Heart right ventricle (tissue), 16 donors: Measurements from ENCODE around the gene GPR22. TPM values are rescaled to one million over a fixed set of nuclear protein-coding genes. Genes with fewer than 3 reads are reported as not detected.

Source experiments
- ATAC-seq, 8 donors: fragments of 200-7000 bp; cut with Tn5 transposase; one replicate each; pipeline ENCODE4 v1.9.1; 2020; ENCODE audit warnings: mild to moderate bottlenecking in 8 of 8, moderate library complexity in 8 of 8, moderate number of reproducible peaks in 1 of 8
- DNase-seq, 2 donors: peaks; one replicate each; pipeline ENCODE4 v3.0.0-alpha.2; 2020
- H3K27ac ChIP-seq, 10 donors: fragments of 200-600 bp; sonication (generic) in 2 of 10; one replicate each; pipeline versions ENCODE4 v1.5.0 to v1.8.0; 2020 to 2022; ENCODE audit warnings: mild to moderate bottlenecking in 3 of 10
- H3K27me3 ChIP-seq, 7 donors: fragments of 200-600 bp; one replicate each; pipeline ENCODE4 v1.8.0; 2021 to 2022; ENCODE audit warnings: mild to moderate bottlenecking in 2 of 7
- H3K36me3 ChIP-seq, 9 donors: fragments of 200-600 bp; sonication (generic) in 1 of 9; one replicate each; pipeline versions ENCODE4 v1.5.0 to v1.8.0; 2020 to 2022; ENCODE audit warnings: mild to moderate bottlenecking in 2 of 9
- H3K4me1 ChIP-seq, 9 donors: fragments of 200-600 bp; sonication (generic) in 1 of 9; one replicate each; pipeline versions ENCODE4 v1.5.0 to v1.8.0; 2020 to 2022; ENCODE audit warnings: mild to moderate bottlenecking in 4 of 9
- H3K4me3 ChIP-seq, 10 donors: fragments of 200-600 bp; sonication (generic) in 2 of 10; one replicate each; pipeline versions ENCODE4 v1.5.0 to v1.8.0; 2020 to 2022; ENCODE audit warnings: mild to moderate bottlenecking in 7 of 10, moderate library complexity in 2 of 10
- H3K9me3 ChIP-seq, 11 donors: fragments of 200-600 bp in 10 of 11; sonication (generic) in 2 of 11; one replicate each; pipeline versions ENCODE4 v1.5.0 to v1.8.0; 2013 to 2022; ENCODE audit warnings: mild to moderate bottlenecking in 2 of 11, control low read depth in 1 of 11, moderate library complexity in 1 of 11
- CTCF ChIP-seq, 9 donors: fragments of 200-600 bp; sonication (generic) in 2 of 9; IDR thresholded peaks; one replicate each; pipeline versions ENCODE4 v1.5.0 to v1.8.0; 2021 to 2022; ENCODE audit warnings: antibody characterized with exemption in 9 of 9, mild to moderate bottlenecking in 5 of 9, moderate library complexity in 1 of 9
- WGBS, 2 donors: extraction: QIAGEN DNeasy Blood & Tissue Kit; methylation state at CpG; one replicate each; pipeline ENCODE4 v1.1.7; 2013; ENCODE audit warnings: inconsistent platforms in 1 of 2; 5-methylcytosine and 5-hydroxymethylcytosine counted together
- intact Hi-C, 10 donors: fragments of 100-400 bp; cut with DNase I; formaldehyde crosslinking; loops; one replicate each; pipeline versions ENCODE4 v1.11.1 to v1.14.2; 2022
- long read RNA-seq, 3 donors: library from polyadenylated mRNA; unstranded; transcript quantifications; one replicate each; pipeline ENCODE4 v2.0.0, GENCODE V29; 2020 to 2021
- polyA plus RNA-seq, 2 donors: library from polyadenylated mRNA; stranded (reverse); fragments of 200-250 nt; gene quantifications; one replicate each; pipeline ENCODE4 v1.2.3, GENCODE V29; 2013
- total RNA-seq, 10 donors: library from RNA; stranded (reverse); fragmentation: NEBNext Ultra II Directional in 3 of 10; extraction: Animal tissue kit (Norgen Biotek cat#: 25700) in 3 of 10; gene quantifications; one replicate each; pipeline versions ENCODE4 v1.2.1 to v1.2.4, GENCODE V29; 2021 to 2023
- donor health status: Arrhythmogenic right ventricular cardiomyopathy.
- donor health status: ischemic (EF 13 %, LVEDD 7.1; RV severe dilation, severe dysfunction).
- donor health status: healthy with polysubstance abuse.
- donor health status: DM: no; HTN: yes; CAD: no.
- donor health status: DM: no; HTN: no; CAD: no.
- donor health status: ischemic (EF 25% LVEDD 6.9; RV normal size, moderate dysfunction).
- donor health status: ischemic (EF 25% LVEDD 5.7; RV mildly dilated, moderate dysfunction).
- donor health status: healthy.
- donor health status: DM: yes; HTN: yes; CAD: no.
- donor health status: Ischemic cardiomyopathy.
- donor health status: ischemic (EF 35%, LVEDD 5.7; RV mildly dilated, moderate dysfunction).
- donor health status: nonischemic (EF 11% LVEDD 7.7; RV severe dilation, severe dysfunction).
- donor health status: DM: yes; HTN: yes; CAD: no.
- donor health status: PGD.
- donor health status: ischemic (EF 29% LVEDD 5.4; RV normal size, mild dysfunction).
- donor health status: nonischemic (EF 23%, LVEDD 6.1; RV moderate dilation, normal function).

GPR22 gene
- 10 to 100 TPM; 20.0 to 61.9 (median 36.4) TPM for total RNA-seq
- polyA plus RNA-seq, result 10 to 100 TPM in 1 of 2 donors, 1 to 10 TPM in 1; 6.1 to 11.4 TPM
- long read RNA-seq, donor 1, transcript GPR22-201 (3 exons, 2,942 nt), result minor isoform, 10 of 25 reads
- long read RNA-seq, donor 1, transcript GPR22-203 (2 exons, 1,845 nt), result major isoform, 11 of 25 reads
- long read RNA-seq, donor 1, partial matches to known transcripts, result 1 of 25 reads
- long read RNA-seq, donor 1, other reads (novel, unspliced or antisense), result 3 of 25 reads
- long read RNA-seq, donor 2, transcript GPR22-201 (3 exons, 2,942 nt), result major isoform, 8 of 14 reads
- long read RNA-seq, donor 2, transcript GPR22-203 (2 exons, 1,845 nt), result minor isoform, 5 of 14 reads
- long read RNA-seq, donor 2, partial matches to known transcripts, result 0 of 14 reads
- long read RNA-seq, donor 2, other reads (novel, unspliced or antisense), result 0 of 14 reads
- long read RNA-seq, donor 3, transcript GPR22-203 (2 exons, 1,845 nt), result minor isoform, 5 of 27 reads
- long read RNA-seq, donor 3, transcript GPR22-201 (3 exons, 2,942 nt), result major isoform, 7 of 27 reads
- long read RNA-seq, donor 3, partial matches to known transcripts, result 2 of 27 reads
- long read RNA-seq, donor 3, other reads (novel, unspliced or antisense), result 13 of 27 reads

- DNase-seq, result no peak
- H3K4me1 ChIP-seq, result peaks cover 0 to 10% (median 0%) of the 10 kb centered on the region in 9 donors
- WGBS, 2 donors, result 35 to 57% methylated on average over 4 of the region's 4 CpGs
- no peaks in the 10 kb centered on the region for H3K36me3 ChIP-seq
- H3K4me3 ChIP-seq, result peak within 1 kb of the TSS in 9 of 10 donors; percentile 12 to 49 (median 39)
- peak within 1 kb of the TSS in 9 of 10 donors; percentile 46 to 86 (median 79) for H3K27ac ChIP-seq
- no peaks in the 10 kb centered on the region for H3K9me3 ChIP-seq
- TF ChIP-seq CTCF (IDR thresholded peaks at IDR 0.05), result no peak
- no peaks in the 10 kb centered on the region for H3K27me3 ChIP-seq
- intact Hi-C loops, result loop anchor here in 7 of 10 donors (2.0 to 10.0 kb wide), 13 partner anchors 25 to 405 kb away; partner anchors contain the start of genes BCAP29 (in 2 of the 7), CBLL1 (in 1 of the 7), COG5 (in 1 of the 7) and DUS4L (in 1 of the 7)
- ATAC-seq, result peak in 6 of 8 donors; percentile 51 to 68 (median 60)
Observed at GRCh38 chr7:107469929-107470328, at the start of gene GPR22. GPR22 (plus strand) TSS chr7:107470057; CDS start chr7:107474061, 4,004 bp downstream.

- ATAC-seq (peak in 6 of 8 donors; percentile 48 to 79 (median 61)), DNase-seq (peak; percentile 11 to 16)
- H3K4me3 ChIP-seq, result no peak overlapping the region
- peaks cover 0 to 14% (median 0%) of the 10 kb centered on the region in 9 donors for H3K4me1 ChIP-seq
- TF ChIP-seq CTCF (IDR thresholded peaks at IDR 0.05), result no peak
- no peaks in the 10 kb centered on the region for H3K27me3 ChIP-seq
- peaks cover 0 to 5% (median 0%) of the 10 kb centered on the region in 9 donors for H3K36me3 ChIP-seq
- H3K9me3 ChIP-seq, result peaks cover 0 to 7% (median 0%) of the 10 kb centered on the region in 11 donors
- intact Hi-C loops, result no loop called here
- no peak overlapping the region for H3K27ac ChIP-seq
- 31 to 34% methylated on average over 5 of the region's 5 CpGs for WGBS, 2 donors
Observed at GRCh38 chr7:107427462-107427861, 42.4 kb upstream of the GPR22 start.

- peaks cover 0 to 16% (median 7%) of the 10 kb centered on the region in 11 donors for H3K9me3 ChIP-seq
- DNase-seq (no peak), ATAC-seq (no peak)
- no peak overlapping the region for H3K27ac ChIP-seq
- peaks cover 0 to 5% (median 0%) of the 10 kb centered on the region in 9 donors for H3K36me3 ChIP-seq
- H3K4me1 ChIP-seq, result peaks cover 0 to 15% (median 0%) of the 10 kb centered on the region in 9 donors
- no peak overlapping the region for H3K4me3 ChIP-seq
- WGBS, 2 donors, result 95 to 98% methylated on average over 1 of the region's 1 CpG
- intact Hi-C loops, result no loop called here
- TF ChIP-seq CTCF (IDR thresholded peaks at IDR 0.05), result no peak
- no peaks in the 10 kb centered on the region for H3K27me3 ChIP-seq
Observed at GRCh38 chr7:107428642-107429041, 41.2 kb upstream of the GPR22 start.

GRCh38 chr7:107430057-107430456 is 39.8 kb upstream of the GPR22 start:
- TF ChIP-seq CTCF (IDR thresholded peaks at IDR 0.05), result no peak
- H3K9me3 ChIP-seq, result peaks cover 0 to 21% (median 7%) of the 10 kb centered on the region in 11 donors
- DNase-seq (no peak), ATAC-seq (no peak)
- no peak overlapping the region for H3K27ac ChIP-seq
- H3K4me1 ChIP-seq, result peaks cover 0 to 15% (median 0%) of the 10 kb centered on the region in 9 donors
- intact Hi-C loops, result no loop called here
- H3K27me3 ChIP-seq, result no peaks in the 10 kb centered on the region
- H3K36me3 ChIP-seq, result peaks cover 0 to 5% (median 0%) of the 10 kb centered on the region in 9 donors
- H3K4me3 ChIP-seq, result no peak overlapping the region
